HCT116 (cell line): ENCODE measurements around the gene REEP3. TPM values are rescaled to one million over a fixed set of nuclear protein-coding genes. Genes with fewer than 3 reads are reported as not detected.

Experiments used
- ATAC-seq: fragments of 200-7000 bp; cut with Tn5 transposase; 2 replicates; pipeline ENCODE4 v1.9.1; 2020; ENCODE audit warnings: mild to moderate bottlenecking, moderate library complexity
- BruUV-seq: library from RNA; stranded (reverse); fragments of 400-500 nt; replicated peaks from 2 replicates; lab custom pipeline; 2021; lab: Mats Ljungman, UMichigan
- CTCF ChIA-PET: fragments of 300-600 bp; sonication (Branson Sonifier 250); formaldehyde crosslinking; loops from one replicate; lab custom pipeline; 2021; ENCODE audit warnings: antibody characterized with exemption; lab: Charles Lee
- POLR2A ChIA-PET: fragments of 300-600, 350-600 bp; sonication (Branson Sonifier 250); formaldehyde crosslinking; loops from one replicate; lab custom pipeline; 2021; ENCODE audit warnings: antibody characterized with exemption; lab: Charles Lee
- RAD21 ChIA-PET, 2 experiments: fragments of 300-600 bp; sonication (Branson Sonifier 250); formaldehyde crosslinking; loops; one replicate each; lab custom pipeline; 2023; ENCODE audit warnings: low total read pairs in 2 of 2; ENCODE audit not compliant: uncharacterized antibody in 2 of 2, unreplicated experiment in 2 of 2, low non-redundant PET in 1 of 2; lab: Charles Lee
- DNase-seq: peaks from one replicate; pipeline ENCODE4 v3.0.0-alpha.2; 2010; ENCODE audit warnings: low read depth, low spot score
- H2AFZ ChIP-seq: fragments of 200-600 bp; shearing (Covaris generic), sonication (generic); 2 replicates; pipeline ENCODE4 v1.6.1; 2017; ENCODE audit warnings: low read depth, mixed run types, mixed read lengths, antibody characterized with exemption, low read length; ENCODE audit not compliant: poor library complexity, severe bottlenecking
- H3K27ac ChIP-seq: 2 replicates; pipeline ENCODE4 v1.5.1; 2012; ENCODE audit warnings: low read depth, low read length
- H3K27me3 ChIP-seq: fragments of 200-600 bp; sonication (generic); 2 replicates; pipeline ENCODE4 v1.6.1; 2016; ENCODE audit warnings: mixed run types, low read length, mixed read lengths; ENCODE audit not compliant: insufficient read depth
- H3K36me3 ChIP-seq, 2 experiments: fragments of 200-500 bp in 1 of 2; fragments of 200-600 bp in 1 of 2; sonication (Bioruptor generic) in 1 of 2; sonication (generic) in 1 of 2; 2 replicates each; pipeline versions ENCODE4 v1.5.1 to v1.6.1; 2014 to 2016; ENCODE audit warnings: low read length in 2 of 2, inconsistent platforms in 1 of 2, mixed read lengths in 1 of 2, mixed run types in 1 of 2; ENCODE audit not compliant: insufficient read depth in 2 of 2, control insufficient read depth in 1 of 2
- H3K4me1 ChIP-seq, 2 experiments: fragments of 200-600 bp in 1 of 2; sonication (generic) in 1 of 2; 2 replicates each; pipeline versions ENCODE4 v1.5.1 to v1.6.1; 2012 to 2017; ENCODE audit warnings: low read length in 2 of 2, inconsistent platforms in 1 of 2, mild to moderate bottlenecking in 1 of 2, mixed read lengths in 1 of 2, mixed run types in 1 of 2, moderate library complexity in 1 of 2; ENCODE audit not compliant: insufficient read depth in 2 of 2, control insufficient read depth in 1 of 2
- H3K4me2 ChIP-seq: fragments of 200-600 bp; sonication (generic); 2 replicates; pipeline ENCODE4 v1.6.1; 2017; ENCODE audit warnings: mixed run types, low read length, mixed read lengths
- H3K4me3 ChIP-seq, 2 experiments: fragments of 200-600 bp in 1 of 2; sonication (generic) in 1 of 2; replicated peaks in 1 of 2; 2 replicates each; pipeline ENCODE4 v1.5.1; 2011 to 2016; ENCODE audit warnings: low read length in 2 of 2, control low read depth in 1 of 2, low read depth in 1 of 2, mild to moderate bottlenecking in 1 of 2, mixed read lengths in 1 of 2, mixed run types in 1 of 2
- H3K79me2 ChIP-seq: fragments of 200-600 bp; sonication (generic); 2 replicates; pipeline ENCODE4 v1.6.1; 2017; ENCODE audit warnings: mild to moderate bottlenecking, mixed run types, low read length, moderate library complexity, mixed read lengths; ENCODE audit not compliant: insufficient read depth
- H3K9ac ChIP-seq: fragments of 200-600 bp; sonication (generic); 2 replicates; pipeline ENCODE4 v1.6.1; 2016; ENCODE audit warnings: low read length, mixed read lengths
- H3K9me2 ChIP-seq: fragments of 200-600 bp; sonication (generic), shearing (Covaris generic); 2 replicates; pipeline ENCODE4 v1.6.1; 2017; ENCODE audit warnings: mixed run types, mild to moderate bottlenecking, moderate library complexity; ENCODE audit not compliant: insufficient read depth
- H3K9me3 ChIP-seq, 2 experiments: fragments of 200-500 bp in 1 of 2; fragments of 200-600 bp in 1 of 2; sonication (Bioruptor generic) in 1 of 2; sonication (generic) in 1 of 2; 2 replicates each; pipeline ENCODE4 v1.6.1; 2014 to 2017; ENCODE audit warnings: low read length in 2 of 2, mixed read lengths in 2 of 2, inconsistent platforms in 1 of 2, low read depth in 1 of 2, mild to moderate bottlenecking in 1 of 2, mixed run types in 1 of 2, moderate library complexity in 1 of 2; ENCODE audit not compliant: control insufficient read depth in 1 of 2, insufficient read depth in 1 of 2
- H4K20me1 ChIP-seq: fragments of 200-600 bp; sonication (generic), shearing (Covaris generic); 2 replicates; pipeline ENCODE4 v1.6.1; 2017; ENCODE audit warnings: mixed run types, mild to moderate bottlenecking, moderate library complexity; ENCODE audit not compliant: insufficient read depth
- CEBPB ChIP-seq: IDR thresholded peaks from 2 replicates; pipeline ENCODE4 v1.6.1; 2012; ENCODE audit warnings: low read depth
- ELF1 ChIP-seq: IDR thresholded peaks from 2 replicates; pipeline ENCODE4 v1.6.1; 2012; ENCODE audit warnings: low read depth, borderline replicate concordance
- EZH2phosphoT487 ChIP-seq: fragments of 200-600 bp; IDR thresholded peaks from 2 replicates; pipeline ENCODE4 v1.6.1; 2018; ENCODE audit warnings: antibody characterized with exemption, borderline replicate concordance
- FOSL1 ChIP-seq: IDR thresholded peaks from 2 replicates; pipeline ENCODE4 v1.6.1; 2012; ENCODE audit warnings: low read depth
- POLR2A ChIP-seq: IDR thresholded peaks from 2 replicates; pipeline ENCODE4 v1.7.0; 2011; ENCODE audit warnings: borderline replicate concordance; ENCODE audit not compliant: insufficient read depth, insufficient read length; ENCODE audit errors: extremely low read depth
- RAD21 ChIP-seq: IDR thresholded peaks from 2 replicates; pipeline ENCODE4 v1.6.1; 2012; ENCODE audit warnings: low read depth, mild to moderate bottlenecking
- SP1 ChIP-seq: IDR thresholded peaks from 2 replicates; pipeline ENCODE4 v1.6.1; 2012; ENCODE audit warnings: low read depth
- SRF ChIP-seq: IDR thresholded peaks from 2 replicates; pipeline ENCODE4 v1.6.1; 2012; ENCODE audit warnings: low read depth
- TCF7L2 ChIP-seq: IDR thresholded peaks from 2 replicates; pipeline ENCODE4 v1.7.0; 2011; ENCODE audit warnings: borderline replicate concordance, inconsistent platforms; ENCODE audit not compliant: insufficient read depth, insufficient read length; ENCODE audit errors: extremely low read depth
- YY1 ChIP-seq: IDR thresholded peaks from 2 replicates; pipeline ENCODE4 v1.6.1; 2011; ENCODE audit warnings: low read length, low read depth, moderate library complexity, mild to moderate bottlenecking; ENCODE audit not compliant: insufficient replicate concordance; ENCODE audit errors: extremely low read depth
- ZFX ChIP-seq: fragments of 450-650 bp; IDR thresholded peaks from 2 replicates; pipeline ENCODE4 v1.6.1; 2017
- intact Hi-C: fragments of 100-400 bp; cut with micrococcal nuclease; formaldehyde crosslinking; loops from 2 replicates; pipeline ENCODE4 v1.10.0; 2022
- total RNA-seq: library from RNA; stranded (reverse); gene quantifications from one replicate; pipeline ENCODE4 v1.2.1, GENCODE V29; 2021; ENCODE audit not compliant: unreplicated experiment
- TF ChIP-seq, protein P1 (sequence below), 3 experiments: fragments of 200-600 bp in 1 of 3; sonication (generic) in 1 of 3; IDR thresholded peaks in 2 of 3; conservative IDR thresholded peaks in 1 of 3; 2 replicates each; pipeline ENCODE4 v1.5.1; 2012 to 2017; ENCODE audit warnings: low read depth in 2 of 3, low read length in 2 of 3, antibody characterized with exemption in 1 of 3, borderline replicate concordance in 1 of 3, control low read depth in 1 of 3, mild to moderate bottlenecking in 1 of 3, mixed read lengths in 1 of 3, mixed run types in 1 of 3, moderate library complexity in 1 of 3; ENCODE audit not compliant: insufficient read depth in 1 of 3
- TF ChIP-seq, protein P2 (sequence below): IDR thresholded peaks from 2 replicates; pipeline ENCODE4 v1.6.1; 2012
- TF ChIP-seq, protein P3 (sequence below): IDR thresholded peaks from 2 replicates; pipeline ENCODE4 v1.6.1; 2012; ENCODE audit warnings: low read depth

Gene REEP3
- total RNA-seq, 1 experiment from 2014 or later: 41.3 TPM

DNA sequence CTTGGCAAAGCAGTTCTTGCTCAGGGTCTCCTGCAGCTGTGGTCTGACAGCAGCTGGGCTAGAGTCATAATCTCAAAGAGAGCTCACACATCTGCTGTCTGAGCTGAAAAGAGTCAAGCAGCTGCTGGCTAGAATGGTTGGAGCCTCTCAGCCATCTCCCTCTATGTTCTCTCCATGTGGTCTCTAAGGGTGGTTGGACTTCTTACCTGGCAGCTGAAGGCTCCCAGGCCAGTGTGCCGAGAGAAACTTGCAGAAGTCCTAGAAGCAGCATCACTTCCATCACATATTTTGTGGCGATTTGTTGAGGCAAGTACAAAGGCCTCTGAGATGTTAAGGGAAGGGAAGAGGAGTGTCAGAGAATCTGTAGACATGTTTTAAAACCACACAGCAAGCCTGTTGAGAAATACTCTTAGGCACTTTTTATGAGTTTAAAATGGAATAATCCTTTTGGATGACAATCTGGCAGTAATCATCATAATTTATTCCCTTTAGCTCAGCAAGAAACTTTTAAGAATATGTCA is 93.2 kb downstream of the REEP3 start:
- Histone ChIP-seq H3K9me3 (no peaks in the 10 kb centered on the region), H4K20me1 (no peaks in the 10 kb centered on the region), H3K36me3 (peaks cover 0 to 2% of the 10 kb centered on the region in 2 experiments; a peak in 1 of 4 replicates), H3K9me2 (no peaks in the 10 kb centered on the region), H2AFZ (no peak overlapping the region), H3K4me3 (no peak overlapping the region), H3K79me2 (no peaks in the 10 kb centered on the region), H3K9ac (no peak overlapping the region), H3K4me1 (no peaks in the 10 kb centered on the region), H3K4me2 (no peak overlapping the region), H3K27me3 (no peaks in the 10 kb centered on the region), H3K27ac (no peak overlapping the region)
- ATAC-seq: no peak
- BruUV-seq: no TSS peak
- ChIA-PET CTCF (no interaction called here), RAD21 (no interaction called here), POLR2A (no interaction called here)
- TF ChIP-seq CEBPB (no peak), ELF1 (no peak), POLR2A (no peak), FOSL1 (no peak), EZH2phosphoT487 (no peak), YY1 (no peak), TCF7L2 (no peak), SRF (no peak), SP1 (no peak), ZFX (no peak), RAD21 (no peak)
- TF ChIP-seq, protein P1, sequence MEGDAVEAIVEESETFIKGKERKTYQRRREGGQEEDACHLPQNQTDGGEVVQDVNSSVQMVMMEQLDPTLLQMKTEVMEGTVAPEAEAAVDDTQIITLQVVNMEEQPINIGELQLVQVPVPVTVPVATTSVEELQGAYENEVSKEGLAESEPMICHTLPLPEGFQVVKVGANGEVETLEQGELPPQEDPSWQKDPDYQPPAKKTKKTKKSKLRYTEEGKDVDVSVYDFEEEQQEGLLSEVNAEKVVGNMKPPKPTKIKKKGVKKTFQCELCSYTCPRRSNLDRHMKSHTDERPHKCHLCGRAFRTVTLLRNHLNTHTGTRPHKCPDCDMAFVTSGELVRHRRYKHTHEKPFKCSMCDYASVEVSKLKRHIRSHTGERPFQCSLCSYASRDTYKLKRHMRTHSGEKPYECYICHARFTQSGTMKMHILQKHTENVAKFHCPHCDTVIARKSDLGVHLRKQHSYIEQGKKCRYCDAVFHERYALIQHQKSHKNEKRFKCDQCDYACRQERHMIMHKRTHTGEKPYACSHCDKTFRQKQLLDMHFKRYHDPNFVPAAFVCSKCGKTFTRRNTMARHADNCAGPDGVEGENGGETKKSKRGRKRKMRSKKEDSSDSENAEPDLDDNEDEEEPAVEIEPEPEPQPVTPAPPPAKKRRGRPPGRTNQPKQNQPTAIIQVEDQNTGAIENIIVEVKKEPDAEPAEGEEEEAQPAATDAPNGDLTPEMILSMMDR (IDR thresholded peaks at IDR 0.05 in 2 of 3, conservative IDR thresholded peaks at IDR 0.05 in 1 of 3; ENCODE audit: borderline replicate concordance in 1 of 3, insufficient read depth in 1 of 3, low read depth in 2 of 3, low read length in 2 of 3): no peak
- TF ChIP-seq, protein P2, sequence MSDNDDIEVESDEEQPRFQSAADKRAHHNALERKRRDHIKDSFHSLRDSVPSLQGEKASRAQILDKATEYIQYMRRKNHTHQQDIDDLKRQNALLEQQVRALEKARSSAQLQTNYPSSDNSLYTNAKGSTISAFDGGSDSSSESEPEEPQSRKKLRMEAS: no peak
- TF ChIP-seq, protein P3, sequence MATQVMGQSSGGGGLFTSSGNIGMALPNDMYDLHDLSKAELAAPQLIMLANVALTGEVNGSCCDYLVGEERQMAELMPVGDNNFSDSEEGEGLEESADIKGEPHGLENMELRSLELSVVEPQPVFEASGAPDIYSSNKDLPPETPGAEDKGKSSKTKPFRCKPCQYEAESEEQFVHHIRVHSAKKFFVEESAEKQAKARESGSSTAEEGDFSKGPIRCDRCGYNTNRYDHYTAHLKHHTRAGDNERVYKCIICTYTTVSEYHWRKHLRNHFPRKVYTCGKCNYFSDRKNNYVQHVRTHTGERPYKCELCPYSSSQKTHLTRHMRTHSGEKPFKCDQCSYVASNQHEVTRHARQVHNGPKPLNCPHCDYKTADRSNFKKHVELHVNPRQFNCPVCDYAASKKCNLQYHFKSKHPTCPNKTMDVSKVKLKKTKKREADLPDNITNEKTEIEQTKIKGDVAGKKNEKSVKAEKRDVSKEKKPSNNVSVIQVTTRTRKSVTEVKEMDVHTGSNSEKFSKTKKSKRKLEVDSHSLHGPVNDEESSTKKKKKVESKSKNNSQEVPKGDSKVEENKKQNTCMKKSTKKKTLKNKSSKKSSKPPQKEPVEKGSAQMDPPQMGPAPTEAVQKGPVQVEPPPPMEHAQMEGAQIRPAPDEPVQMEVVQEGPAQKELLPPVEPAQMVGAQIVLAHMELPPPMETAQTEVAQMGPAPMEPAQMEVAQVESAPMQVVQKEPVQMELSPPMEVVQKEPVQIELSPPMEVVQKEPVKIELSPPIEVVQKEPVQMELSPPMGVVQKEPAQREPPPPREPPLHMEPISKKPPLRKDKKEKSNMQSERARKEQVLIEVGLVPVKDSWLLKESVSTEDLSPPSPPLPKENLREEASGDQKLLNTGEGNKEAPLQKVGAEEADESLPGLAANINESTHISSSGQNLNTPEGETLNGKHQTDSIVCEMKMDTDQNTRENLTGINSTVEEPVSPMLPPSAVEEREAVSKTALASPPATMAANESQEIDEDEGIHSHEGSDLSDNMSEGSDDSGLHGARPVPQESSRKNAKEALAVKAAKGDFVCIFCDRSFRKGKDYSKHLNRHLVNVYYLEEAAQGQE: no peak
- intact Hi-C loops: no loop called here
- DNase-seq: no peak
